ENCODE results near the gene DGKB. TPM values are rescaled to one million over a fixed set of nuclear protein-coding genes. Genes with fewer than 3 reads are reported as not detected.

The DGKB gene
- total RNA-seq, 1 donor from 2014 or later: 0.32 TPM

GRCh38 chr7:14385074-14385473 is 517.5 kb downstream of the DGKB start:
- Mint-ChIP-seq H3K36me3 (ENCODE audit: unreplicated experiment) (no peaks in the 10 kb centered on the region), H3K27me3 (ENCODE audit: unreplicated experiment) (no peaks in the 10 kb centered on the region), H3K4me3 (ENCODE audit: unreplicated experiment) (no peak overlapping the region), H3K9me3 (ENCODE audit: unreplicated experiment) (peaks cover 6% of the 10 kb centered on the region), H3K4me1 (ENCODE audit: unreplicated experiment) (peaks cover 3% of the 10 kb centered on the region), H3K27ac (ENCODE audit: unreplicated experiment) (no peak overlapping the region)
- TF ChIP-seq CTCF (IDR thresholded peaks at IDR 0.05): no peak
- no peak for DNase-seq (ENCODE audit: extremely low spot score, unreplicated experiment)

GRCh38 chr7:14381936-14382335 is 520.6 kb downstream of the DGKB start:
- Mint-ChIP-seq H3K4me3 (ENCODE audit: unreplicated experiment) (no peak overlapping the region), H3K36me3 (ENCODE audit: unreplicated experiment) (no peaks in the 10 kb centered on the region), H3K4me1 (ENCODE audit: unreplicated experiment) (peaks cover 3% of the 10 kb centered on the region), H3K9me3 (ENCODE audit: unreplicated experiment) (peaks cover 6% of the 10 kb centered on the region), H3K27ac (ENCODE audit: unreplicated experiment) (no peak overlapping the region), H3K27me3 (ENCODE audit: unreplicated experiment) (no peaks in the 10 kb centered on the region)
- no peak for TF ChIP-seq CTCF (IDR thresholded peaks at IDR 0.05)
- DNase-seq (ENCODE audit: extremely low spot score, unreplicated experiment): no peak

- H3K9me3 Mint-ChIP-seq (ENCODE audit: unreplicated experiment): peaks cover 6% of the 10 kb centered on the region
- DNase-seq (ENCODE audit: extremely low spot score, unreplicated experiment): no peak
- H3K27ac Mint-ChIP-seq (ENCODE audit: unreplicated experiment): no peak overlapping the region
- H3K4me1 Mint-ChIP-seq (ENCODE audit: unreplicated experiment): peaks cover 3% of the 10 kb centered on the region
- H3K27me3 Mint-ChIP-seq (ENCODE audit: unreplicated experiment): no peaks in the 10 kb centered on the region
- no peak overlapping the region for H3K4me3 Mint-ChIP-seq (ENCODE audit: unreplicated experiment)
- no peaks in the 10 kb centered on the region for H3K36me3 Mint-ChIP-seq (ENCODE audit: unreplicated experiment)
- no peak for TF ChIP-seq CTCF (IDR thresholded peaks at IDR 0.05)
Observed at GRCh38 chr7:14381306-14381705, 521.2 kb downstream of the DGKB start.

- no peak for TF ChIP-seq CTCF (IDR thresholded peaks at IDR 0.05)
- H3K27me3 Mint-ChIP-seq (ENCODE audit: unreplicated experiment): no peaks in the 10 kb centered on the region
- peaks cover 3% of the 10 kb centered on the region for H3K4me1 Mint-ChIP-seq (ENCODE audit: unreplicated experiment)
- DNase-seq (ENCODE audit: extremely low spot score, unreplicated experiment): no peak
- H3K4me3 Mint-ChIP-seq (ENCODE audit: unreplicated experiment): no peak overlapping the region
- peaks cover 6% of the 10 kb centered on the region for H3K9me3 Mint-ChIP-seq (ENCODE audit: unreplicated experiment)
- H3K36me3 Mint-ChIP-seq (ENCODE audit: unreplicated experiment): no peaks in the 10 kb centered on the region
- H3K27ac Mint-ChIP-seq (ENCODE audit: unreplicated experiment): no peak overlapping the region
Observed at GRCh38 chr7:14380881-14381280, 521.7 kb downstream of the DGKB start.

GRCh38 chr7:14377646-14378266 is 524.8 kb downstream of the DGKB start:
- H3K36me3 Mint-ChIP-seq (ENCODE audit: unreplicated experiment): no peaks in the 10 kb centered on the region
- no peak for TF ChIP-seq CTCF (IDR thresholded peaks at IDR 0.05)
- no peak for DNase-seq (ENCODE audit: extremely low spot score, unreplicated experiment)
- H3K27ac Mint-ChIP-seq (ENCODE audit: unreplicated experiment): no peak overlapping the region
- no peak overlapping the region for H3K4me3 Mint-ChIP-seq (ENCODE audit: unreplicated experiment)
- H3K4me1 Mint-ChIP-seq (ENCODE audit: unreplicated experiment): peaks cover 3% of the 10 kb centered on the region
- no peaks in the 10 kb centered on the region for H3K9me3 Mint-ChIP-seq (ENCODE audit: unreplicated experiment)
- no peaks in the 10 kb centered on the region for H3K27me3 Mint-ChIP-seq (ENCODE audit: unreplicated experiment)

Measured in osteocyte (in vitro differentiated cells).